Progenitor cell of endocrine pancreas (in vitro differentiated cells): ENCODE results near the gene PIGH. TPM values are rescaled to one million over a fixed set of nuclear protein-coding genes. Genes with fewer than 3 reads are reported as not detected.

Experiments
- DNase-seq: peaks from one replicate; pipeline ENCODE4 v3.0.0; 2021; ENCODE audit warnings: low spot score; ENCODE audit not compliant: unreplicated experiment
- H3K27ac Mint-ChIP-seq: 2 replicates; pipeline ENCODE4 v1.8.0; 2021; ENCODE audit warnings: mild to moderate bottlenecking, moderate library complexity, mixed read lengths
- H3K27me3 Mint-ChIP-seq: 2 replicates; pipeline ENCODE4 v1.8.0; 2021; ENCODE audit warnings: mixed read lengths
- H3K36me3 Mint-ChIP-seq: 2 replicates; pipeline ENCODE4 v1.8.0; 2022; ENCODE audit warnings: mixed read lengths; ENCODE audit not compliant: insufficient read depth
- H3K4me1 Mint-ChIP-seq: 2 replicates; pipeline ENCODE4 v1.8.0; 2021; ENCODE audit warnings: low read depth, mixed read lengths
- H3K4me3 Mint-ChIP-seq: 2 replicates; pipeline ENCODE4 v1.8.0; 2021; ENCODE audit warnings: low read depth, mild to moderate bottlenecking, moderate library complexity, mixed read lengths
- H3K9me3 Mint-ChIP-seq: 2 replicates; pipeline ENCODE4 v1.8.0; 2021; ENCODE audit warnings: low read depth, mixed read lengths
- CTCF ChIP-seq: fragments of 200-600 bp; sonication (generic); IDR thresholded peaks from one replicate; pipeline ENCODE4 v1.5.0; 2021; ENCODE audit warnings: antibody characterized with exemption, mild to moderate bottlenecking; ENCODE audit not compliant: unreplicated experiment
- total RNA-seq: library from RNA; stranded (reverse); gene quantifications from 2 replicates; pipeline ENCODE4 v1.2.1, GENCODE V29; 2021

Gene PIGH
- total RNA-seq, 1 donor from 2014 or later = 18.9 TPM

GRCh38 chr14:67581643-67582042 is 18.4 kb downstream of the PIGH start:
- Mint-ChIP-seq H3K36me3 (peaks cover 16% of the 10 kb centered on the region), H3K27me3 (no peaks in the 10 kb centered on the region), H3K4me1 (peaks cover 9% of the 10 kb centered on the region), H3K4me3 (no peak overlapping the region), H3K9me3 (no peaks in the 10 kb centered on the region), H3K27ac (no peak overlapping the region)
- no peak for TF ChIP-seq CTCF
- no peak for DNase-seq

- Mint-ChIP-seq H3K27me3 (no peaks in the 10 kb centered on the region), H3K4me3 (no peak overlapping the region), H3K4me1 (peaks cover 14% of the 10 kb centered on the region), H3K9me3 (no peaks in the 10 kb centered on the region), H3K36me3 (peaks cover 20% of the 10 kb centered on the region), H3K27ac (no peak overlapping the region)
- TF ChIP-seq CTCF = no peak
- DNase-seq = no peak
Observed at GRCh38 chr14:67580336-67581171, 19.5 kb downstream of the PIGH start.

- peaks cover 14% of the 10 kb centered on the region for H3K4me1 Mint-ChIP-seq
- H3K27ac Mint-ChIP-seq = no peak overlapping the region
- H3K4me3 Mint-ChIP-seq = no peak overlapping the region
- no peak for TF ChIP-seq CTCF
- no peaks in the 10 kb centered on the region for H3K9me3 Mint-ChIP-seq
- no peak for DNase-seq
- H3K36me3 Mint-ChIP-seq = peaks cover 22% of the 10 kb centered on the region
- no peaks in the 10 kb centered on the region for H3K27me3 Mint-ChIP-seq
Observed at GRCh38 chr14:67579636-67580035, 20.4 kb downstream of the PIGH start.

GRCh38 chr14:67579040-67579439 is 21.0 kb downstream of the PIGH start:
- TF ChIP-seq CTCF = no peak
- no peaks in the 10 kb centered on the region for H3K27me3 Mint-ChIP-seq
- peaks cover 20% of the 10 kb centered on the region for H3K36me3 Mint-ChIP-seq
- DNase-seq = no peak
- peaks cover 14% of the 10 kb centered on the region for H3K4me1 Mint-ChIP-seq
- no peaks in the 10 kb centered on the region for H3K9me3 Mint-ChIP-seq
- H3K27ac Mint-ChIP-seq = no peak overlapping the region
- no peak overlapping the region for H3K4me3 Mint-ChIP-seq

- no peaks in the 10 kb centered on the region for H3K9me3 Mint-ChIP-seq
- H3K4me1 Mint-ChIP-seq = peaks cover 14% of the 10 kb centered on the region
- no peak overlapping the region for H3K4me3 Mint-ChIP-seq
- TF ChIP-seq CTCF = no peak
- DNase-seq = no peak
- no peak overlapping the region for H3K27ac Mint-ChIP-seq
- no peaks in the 10 kb centered on the region for H3K27me3 Mint-ChIP-seq
- peaks cover 21% of the 10 kb centered on the region for H3K36me3 Mint-ChIP-seq
Observed at GRCh38 chr14:67577909-67578749, 21.9 kb downstream of the PIGH start.
